DMS 273 treated with DMSO at 0.1 percent for 48 hours (cell line): ENCODE measurements around the gene ZNF526.
A peak's percentile ranks its signal among the peaks of the same experiment; 100 is the strongest.

Experiments
- DNase-seq: peaks from one replicate; lab custom pipeline; 2025; lab: John Stamatoyannopoulos, UW

ZNF526 gene

GRCh38 chr19:42224940-42225717 lies 5.0 kb downstream of the ZNF526 start:
- DNase-seq: no peak

GRCh38 chr19:42225718-42226292 lies 5.7 kb downstream of the ZNF526 start:
- no peak for DNase-seq

GRCh38 chr19:42226886-42227285 lies 6.8 kb downstream of the ZNF526 start:
- DNase-seq: no peak

- no peak for DNase-seq
These were observed 8.5 kb downstream of the ZNF526 start for GRCh38 chr19:42228641-42229040.

GRCh38 chr19:42229301-42229854 lies 9.3 kb downstream of the ZNF526 start:
- DNase-seq: no peak

- DNase-seq: no peak
These were observed 9.8 kb downstream of the ZNF526 start for GRCh38 chr19:42229855-42230351.

GRCh38 chr19:42230571-42230970 lies 10.5 kb downstream of the ZNF526 start:
- DNase-seq: no peak

- DNase-seq: no peak
These were observed 12.3 kb downstream of the ZNF526 start for GRCh38 chr19:42232435-42232834.

GRCh38 chr19:42233106-42233505 lies 13.0 kb downstream of the ZNF526 start:
- DNase-seq: no peak

GRCh38 chr19:42233678-42234292 lies 13.7 kb downstream of the ZNF526 start:
- DNase-seq: no peak

GRCh38 chr19:42234364-42234763 lies 14.3 kb downstream of the ZNF526 start:
- DNase-seq: no peak

GRCh38 chr19:42235181-42235580 lies 15.1 kb downstream of the ZNF526 start:
- DNase-seq: no peak

- DNase-seq: no peak
These were observed 19.6 kb downstream of the ZNF526 start for GRCh38 chr19:42239544-42240220.

- DNase-seq: no peak
These were observed 21.2 kb downstream of the ZNF526 start for GRCh38 chr19:42241279-42241678.

GRCh38 chr19:42242069-42242511 lies 22.0 kb downstream of the ZNF526 start:
- DNase-seq: no peak

- DNase-seq: peak; percentile 99
These were observed 22.6 kb downstream of the ZNF526 start, which contains the start of gene GSK3A for GRCh38 chr19:42242512-42243409. Gene GSK3A, minus strand, starts transcription at chr19:42242602. Its CDS starts 137 bp downstream, at chr19:42242465.

- DNase-seq: peak; percentile 89
These were observed 24.5 kb downstream of the ZNF526 start for GRCh38 chr19:42244347-42245220.

GRCh38 chr19:42245231-42245630 lies 25.1 kb downstream of the ZNF526 start:
- no peak for DNase-seq

- DNase-seq: peak; percentile 59
These were observed 26.2 kb downstream of the ZNF526 start for GRCh38 chr19:42246143-42246921.
